ENCODE results near the gene EMX2. TPM values are rescaled to one million over a fixed set of nuclear protein-coding genes. Genes with fewer than 3 reads are reported as not detected.
A peak's percentile ranks its signal among the peaks of the same experiment; 100 is the strongest.

The EMX2 gene
- total and polyA plus RNA-seq, 12 donors, result 0.13 to 0.59 (median 0.15) TPM; not detected in 7

DNA sequence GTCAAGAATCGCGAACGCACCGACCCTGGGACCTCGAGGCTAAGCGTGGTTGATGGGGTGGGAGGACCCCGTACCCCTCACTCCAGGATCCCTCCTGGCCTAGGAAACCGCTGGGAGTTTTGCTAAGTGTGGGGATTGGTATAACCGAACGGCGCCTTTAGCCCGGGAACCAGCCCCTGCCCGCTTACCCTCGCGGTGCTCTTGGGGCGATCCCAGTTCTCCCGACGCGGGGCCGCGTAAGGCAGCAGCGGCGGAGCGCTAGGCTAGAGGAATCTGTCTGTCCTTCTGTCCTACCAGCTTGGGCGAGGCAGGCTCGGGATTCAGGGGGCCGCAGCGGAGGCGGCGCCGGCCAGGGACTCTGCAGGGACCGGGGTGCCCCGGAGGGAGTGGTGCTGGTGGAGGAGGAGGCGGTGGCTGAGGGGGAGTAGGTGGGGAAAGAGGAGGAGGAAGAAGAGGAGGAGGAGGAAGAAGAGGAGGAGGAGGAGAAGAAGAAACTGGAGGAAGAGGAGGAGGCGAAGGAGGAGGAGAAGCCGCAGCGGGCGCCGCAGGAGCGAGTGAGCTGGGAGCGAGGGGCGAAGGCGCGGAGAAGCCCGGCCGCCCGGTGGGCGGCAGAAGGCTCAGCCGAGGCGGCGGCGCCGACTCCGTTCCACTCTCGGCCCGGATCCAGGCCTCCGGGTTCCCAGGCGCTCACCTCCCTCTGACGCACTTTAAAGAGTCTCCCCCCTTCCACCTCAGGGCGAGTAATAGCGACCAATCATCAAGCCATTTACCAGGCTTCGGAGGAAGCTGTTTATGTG lies 439 bp upstream of the EMX2 start:
- peaks cover 8 to 58% (median 41%) of the 10 kb centered on the region in 9 donors for H3K4me1 ChIP-seq
- no peaks in the 10 kb centered on the region for H3K36me3 ChIP-seq
- intact Hi-C loops (cut with DNase I), result no loop called here
- peak overlapping the region in 7 of 10 donors; percentile 10 to 42 (median 37) for H3K4me3 ChIP-seq
- DNase-seq (no peak), ATAC-seq (peak in 4 of 8 donors; percentile 19 to 38 (median 22))
- WGBS, 2 donors, result 1 to 4% methylated on average over 53 to 62 of the region's 62 CpGs
- TF ChIP-seq, protein P1, sequence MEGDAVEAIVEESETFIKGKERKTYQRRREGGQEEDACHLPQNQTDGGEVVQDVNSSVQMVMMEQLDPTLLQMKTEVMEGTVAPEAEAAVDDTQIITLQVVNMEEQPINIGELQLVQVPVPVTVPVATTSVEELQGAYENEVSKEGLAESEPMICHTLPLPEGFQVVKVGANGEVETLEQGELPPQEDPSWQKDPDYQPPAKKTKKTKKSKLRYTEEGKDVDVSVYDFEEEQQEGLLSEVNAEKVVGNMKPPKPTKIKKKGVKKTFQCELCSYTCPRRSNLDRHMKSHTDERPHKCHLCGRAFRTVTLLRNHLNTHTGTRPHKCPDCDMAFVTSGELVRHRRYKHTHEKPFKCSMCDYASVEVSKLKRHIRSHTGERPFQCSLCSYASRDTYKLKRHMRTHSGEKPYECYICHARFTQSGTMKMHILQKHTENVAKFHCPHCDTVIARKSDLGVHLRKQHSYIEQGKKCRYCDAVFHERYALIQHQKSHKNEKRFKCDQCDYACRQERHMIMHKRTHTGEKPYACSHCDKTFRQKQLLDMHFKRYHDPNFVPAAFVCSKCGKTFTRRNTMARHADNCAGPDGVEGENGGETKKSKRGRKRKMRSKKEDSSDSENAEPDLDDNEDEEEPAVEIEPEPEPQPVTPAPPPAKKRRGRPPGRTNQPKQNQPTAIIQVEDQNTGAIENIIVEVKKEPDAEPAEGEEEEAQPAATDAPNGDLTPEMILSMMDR (IDR thresholded peaks at IDR 0.05), result no peak
- H3K9me3 ChIP-seq, result no peaks in the 10 kb centered on the region
- H3K27ac ChIP-seq, result no peak overlapping the region
- peaks cover 68 to 100% (median 99%) of the 10 kb centered on the region in 7 donors for H3K27me3 ChIP-seq

DNA sequence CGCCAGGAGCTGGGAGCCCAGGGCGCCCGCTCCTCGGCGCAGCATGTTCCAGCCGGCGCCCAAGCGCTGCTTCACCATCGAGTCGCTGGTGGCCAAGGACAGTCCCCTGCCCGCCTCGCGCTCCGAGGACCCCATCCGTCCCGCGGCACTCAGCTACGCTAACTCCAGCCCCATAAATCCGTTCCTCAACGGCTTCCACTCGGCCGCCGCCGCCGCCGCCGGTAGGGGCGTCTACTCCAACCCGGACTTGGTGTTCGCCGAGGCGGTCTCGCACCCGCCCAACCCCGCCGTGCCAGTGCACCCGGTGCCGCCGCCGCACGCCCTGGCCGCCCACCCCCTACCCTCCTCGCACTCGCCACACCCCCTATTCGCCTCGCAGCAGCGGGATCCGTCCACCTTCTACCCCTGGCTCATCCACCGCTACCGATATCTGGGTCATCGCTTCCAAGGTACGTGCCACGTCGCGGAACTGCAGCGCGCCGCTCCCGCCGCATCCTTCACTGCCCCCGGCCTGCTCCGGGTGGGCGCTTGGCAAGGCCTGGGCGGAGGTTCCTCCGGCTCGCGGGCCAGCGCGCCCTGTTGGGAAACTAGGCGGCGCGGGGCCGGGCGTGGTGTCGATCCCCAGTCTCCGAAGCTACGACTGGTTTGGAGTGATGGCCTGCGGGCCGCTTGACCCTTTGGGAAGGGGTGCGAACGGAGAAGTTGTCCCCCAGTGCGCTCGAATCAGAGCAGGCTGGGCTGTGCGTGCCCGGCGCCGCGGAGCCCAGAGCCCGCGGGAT lies 868 bp downstream of the EMX2 start:
- TF ChIP-seq, protein P1 (IDR thresholded peaks at IDR 0.05), result peak in 1 of 9 donors; percentile 7
- intact Hi-C loops (cut with DNase I), result no loop called here
- no peaks in the 10 kb centered on the region for H3K9me3 ChIP-seq
- no peak overlapping the region for H3K27ac ChIP-seq
- peaks cover 71 to 100% (median 100%) of the 10 kb centered on the region in 7 donors for H3K27me3 ChIP-seq
- peak overlapping the region; percentile 15 to 49 (median 36) for H3K4me3 ChIP-seq
- peaks cover 8 to 61% (median 41%) of the 10 kb centered on the region in 9 donors for H3K4me1 ChIP-seq
- DNase-seq, result no peak
- ATAC-seq, result peak in 4 of 8 donors; percentile 9 to 16 (median 12)
- 1 to 2% methylated on average over 90 of the region's 90 CpGs for WGBS, 2 donors
- no peaks in the 10 kb centered on the region for H3K36me3 ChIP-seq

GRCh38 chr10:117544004-117544701 lies 1.6 kb downstream of the EMX2 start:
- ATAC-seq, result no peak
- Histone ChIP-seq H3K4me3 (peak overlapping the region; percentile 15 to 49 (median 36)), H3K27ac (no peak overlapping the region), H3K4me1 (peaks cover 8 to 61% (median 41%) of the 10 kb centered on the region in 9 donors), H3K27me3 (peaks cover 64 to 100% (median 100%) of the 10 kb centered on the region in 7 donors), H3K9me3 (no peaks in the 10 kb centered on the region), H3K36me3 (no peaks in the 10 kb centered on the region)
- intact Hi-C loops (cut with DNase I), result no loop called here
- 1 to 2% methylated on average over 41 of the region's 41 CpGs for WGBS, 2 donors
- no peak for DNase-seq
- TF ChIP-seq, protein P1 (IDR thresholded peaks at IDR 0.05), result no peak

GRCh38 chr10:117544711-117545140 lies 2.2 kb downstream of the EMX2 start:
- intact Hi-C loops (cut with DNase I), result no loop called here
- H3K4me1 ChIP-seq, result peaks cover 8 to 61% (median 41%) of the 10 kb centered on the region in 9 donors
- H3K36me3 ChIP-seq, result no peaks in the 10 kb centered on the region
- no peaks in the 10 kb centered on the region for H3K9me3 ChIP-seq
- DNase-seq (no peak), ATAC-seq (no peak)
- H3K27ac ChIP-seq, result no peak overlapping the region
- peaks cover 58 to 100% (median 100%) of the 10 kb centered on the region in 7 donors for H3K27me3 ChIP-seq
- peak overlapping the region; percentile 20 to 49 (median 36) for H3K4me3 ChIP-seq
- 1 to 3% methylated on average over 29 of the region's 29 CpGs for WGBS, 2 donors
- TF ChIP-seq, protein P1 (IDR thresholded peaks at IDR 0.05), result no peak

Measured in heart right ventricle (tissue), 16 donors.